ENCODE measurements around the gene TWIST2.

TWIST2 gene

GRCh38 chr2:238872628-238873380 lies 24.9 kb downstream of the TWIST2 start:
- DNase-seq (ENCODE audit: low read depth, low spot score) = no peak

DNA sequence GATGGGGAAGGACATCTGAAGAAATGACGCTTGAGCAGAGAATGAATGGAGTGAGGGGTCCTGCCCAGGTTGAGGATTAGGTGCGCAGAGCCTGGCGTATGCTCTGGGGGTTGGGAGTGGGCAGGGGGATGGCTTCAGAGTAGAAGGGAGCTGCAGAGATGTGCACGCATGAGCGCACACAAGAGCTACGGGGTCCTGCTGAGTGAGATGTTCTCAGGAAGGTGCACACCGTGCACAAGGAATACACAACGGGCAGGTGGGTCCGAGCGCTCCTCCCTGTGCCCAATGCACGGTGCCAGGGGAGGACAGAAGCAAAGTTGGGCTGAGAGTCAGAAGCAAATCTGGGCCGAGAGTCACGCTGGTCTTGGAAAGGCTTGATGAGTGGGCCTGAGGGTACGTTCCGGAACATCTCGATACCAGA lies 25.5 kb downstream of the TWIST2 start:
- DNase-seq (ENCODE audit: low read depth, low spot score) = no peak

DNA sequence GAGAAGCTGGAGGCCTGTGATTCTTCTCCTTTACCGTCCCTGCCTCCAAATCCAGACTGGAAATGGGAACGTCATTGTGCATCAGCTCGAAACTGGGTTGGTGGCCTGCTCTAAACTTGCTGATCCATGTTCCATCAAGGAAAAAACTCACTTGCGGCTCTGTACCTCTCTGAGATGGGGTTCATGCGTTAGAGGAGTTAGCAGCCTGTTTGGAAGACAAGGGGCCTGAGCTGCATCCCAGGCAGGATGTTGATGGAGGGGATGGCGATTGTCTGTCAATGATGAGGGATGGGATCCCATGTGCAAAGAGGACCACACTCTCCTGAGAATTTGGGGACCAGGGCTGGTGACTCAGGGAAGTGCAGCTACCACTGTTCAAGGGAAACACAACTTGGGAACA lies 26.0 kb downstream of the TWIST2 start:
- DNase-seq (ENCODE audit: low read depth, low spot score) = no peak

DNA sequence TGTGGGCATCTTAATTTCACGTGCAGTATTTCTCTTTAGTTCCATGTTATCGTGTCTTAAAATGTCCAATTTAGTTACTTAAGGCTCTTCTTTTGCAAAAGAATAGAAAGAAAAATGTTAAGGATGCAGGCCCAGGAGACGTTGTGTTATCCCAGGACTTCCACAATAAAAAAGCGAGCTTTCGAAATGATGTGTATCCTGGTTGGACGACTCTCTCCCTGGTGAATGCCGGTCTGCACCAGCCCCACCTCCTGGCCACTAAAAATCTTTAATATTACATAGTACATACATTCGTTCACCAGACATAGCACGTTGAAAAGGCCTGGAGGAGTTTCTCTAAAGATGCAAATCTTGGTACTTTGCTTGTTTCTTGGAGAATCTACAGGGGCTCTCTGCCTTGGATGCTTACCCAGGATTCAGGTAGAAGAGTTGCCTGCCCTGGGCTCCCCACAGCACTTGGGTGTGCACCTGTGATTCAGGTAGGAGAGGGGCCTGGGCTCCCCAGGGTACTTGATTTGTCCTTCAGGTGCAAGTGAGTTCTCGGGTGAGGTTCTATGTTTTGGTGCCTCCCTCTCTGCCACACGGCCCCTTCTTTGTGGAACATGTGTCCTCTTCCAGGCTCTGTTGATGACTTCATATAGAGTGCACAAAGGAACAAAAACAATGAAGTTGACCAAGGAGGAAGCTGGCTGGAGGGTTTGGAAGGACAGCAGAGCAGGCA lies 26.6 kb downstream of the TWIST2 start:
- no peak for DNase-seq (ENCODE audit: low read depth, low spot score)

DNA sequence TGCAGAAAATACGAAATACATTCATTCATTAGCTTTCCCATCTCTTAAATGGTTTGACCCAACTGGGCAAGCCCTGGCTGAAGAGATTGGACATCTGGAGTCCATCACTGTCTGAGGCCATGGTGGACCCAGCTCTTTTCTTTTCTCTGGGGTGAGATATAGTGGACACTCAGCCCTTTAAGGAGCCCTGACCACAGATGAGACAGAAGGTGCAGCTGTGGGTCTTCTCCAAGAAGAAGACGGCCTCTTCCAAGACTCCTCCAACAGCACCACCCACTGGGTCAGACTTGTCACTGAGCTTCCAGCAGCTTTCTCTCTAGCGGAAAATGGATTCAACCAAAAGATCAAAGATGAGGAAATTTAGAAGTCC lies 27.2 kb downstream of the TWIST2 start:
- DNase-seq (ENCODE audit: low read depth, low spot score) = no peak

GRCh38 chr2:238875471-238876231 lies 27.8 kb downstream of the TWIST2 start:
- no peak for DNase-seq (ENCODE audit: low read depth, low spot score)

DNA sequence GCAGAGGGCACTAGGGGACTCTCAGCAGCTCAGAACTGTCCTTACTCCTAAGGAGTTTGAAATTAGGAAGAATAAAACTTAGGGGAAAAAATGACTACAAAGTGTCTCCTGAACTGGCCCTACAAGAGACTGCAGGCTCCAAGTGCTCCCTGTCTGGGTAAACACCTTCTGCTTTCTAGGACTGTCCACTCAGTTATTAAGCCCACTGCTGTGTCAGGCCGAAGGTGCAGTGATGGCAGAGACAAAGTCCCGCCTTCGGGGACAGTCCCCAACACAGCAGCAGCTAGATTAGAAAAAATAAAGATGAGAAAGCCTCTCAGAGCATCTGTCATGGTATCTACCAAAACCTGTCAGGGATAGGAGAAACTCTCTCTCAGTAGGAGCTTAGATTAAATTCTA lies 28.3 kb downstream of the TWIST2 start:
- DNase-seq (ENCODE audit: low read depth, low spot score) = no peak

- no peak for DNase-seq (ENCODE audit: low read depth, low spot score)
Observed at GRCh38 chr2:238878051-238878735, 30.3 kb downstream of the TWIST2 start.

GRCh38 chr2:238879043-238879442 lies 31.2 kb downstream of the TWIST2 start:
- no peak for DNase-seq (ENCODE audit: low read depth, low spot score)

GRCh38 chr2:238879621-238880377 lies 31.9 kb downstream of the TWIST2 start:
- DNase-seq (ENCODE audit: low read depth, low spot score) = no peak

- no peak for DNase-seq (ENCODE audit: low read depth, low spot score)
Observed at GRCh38 chr2:238881353-238882081, 33.6 kb downstream of the TWIST2 start.

DNA sequence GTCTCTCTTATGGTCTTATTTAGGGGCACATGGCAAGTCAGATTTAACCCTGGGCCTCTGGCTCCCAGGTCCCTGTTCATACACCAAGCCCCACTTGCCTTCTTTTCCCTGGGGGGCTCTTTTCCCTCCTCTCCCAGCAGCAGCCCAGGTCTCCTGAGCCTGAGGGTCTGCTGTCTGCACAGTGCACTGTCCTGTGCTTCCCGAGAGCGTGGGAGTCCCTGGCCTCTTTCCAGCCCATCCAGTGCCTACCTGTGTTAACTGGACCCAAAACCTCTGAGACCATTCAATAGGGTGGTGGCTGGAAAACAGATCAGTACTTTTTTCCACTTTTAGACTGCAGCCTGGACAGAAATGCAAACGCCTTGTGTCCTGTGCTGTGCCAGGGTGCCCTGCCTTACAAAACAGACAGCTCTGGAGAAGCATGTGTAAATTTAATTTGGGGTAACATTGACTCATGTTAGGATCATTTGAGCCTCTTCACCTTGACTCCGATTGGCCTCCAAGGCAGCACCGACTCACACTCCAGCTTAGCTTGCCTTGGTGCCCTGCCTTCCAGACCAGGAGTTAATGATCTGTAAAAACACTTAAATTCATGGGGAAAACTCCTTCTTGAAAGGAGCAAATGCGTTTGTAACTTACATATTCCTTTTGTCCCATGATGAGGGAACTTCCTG lies 34.3 kb downstream of the TWIST2 start:
- no peak for DNase-seq (ENCODE audit: low read depth, low spot score)

DNA sequence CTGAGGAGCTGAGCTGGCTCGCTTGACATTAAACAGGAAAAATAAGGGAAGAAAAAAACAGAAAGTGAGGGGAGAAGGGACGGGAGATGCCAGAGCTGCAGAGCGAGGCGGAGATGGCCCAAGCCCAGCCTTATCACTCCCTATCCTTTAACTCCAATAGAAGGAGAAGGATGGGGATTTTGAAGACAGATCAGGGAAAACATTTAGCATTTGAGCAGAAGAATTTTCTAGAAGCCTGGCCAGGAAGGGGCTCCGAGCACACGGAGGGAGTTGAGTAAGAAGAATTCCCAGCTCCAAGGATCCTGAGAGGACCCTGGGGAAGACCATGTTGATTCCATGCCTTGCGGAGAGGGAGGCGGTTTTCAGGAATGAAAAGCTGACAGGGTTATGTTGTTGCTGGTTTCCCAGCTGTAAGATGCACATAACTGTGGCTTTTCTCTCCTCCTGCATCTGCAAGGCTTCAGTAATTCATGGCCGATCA lies 35.6 kb downstream of the TWIST2 start:
- DNase-seq (ENCODE audit: low read depth, low spot score) = no peak

DNA sequence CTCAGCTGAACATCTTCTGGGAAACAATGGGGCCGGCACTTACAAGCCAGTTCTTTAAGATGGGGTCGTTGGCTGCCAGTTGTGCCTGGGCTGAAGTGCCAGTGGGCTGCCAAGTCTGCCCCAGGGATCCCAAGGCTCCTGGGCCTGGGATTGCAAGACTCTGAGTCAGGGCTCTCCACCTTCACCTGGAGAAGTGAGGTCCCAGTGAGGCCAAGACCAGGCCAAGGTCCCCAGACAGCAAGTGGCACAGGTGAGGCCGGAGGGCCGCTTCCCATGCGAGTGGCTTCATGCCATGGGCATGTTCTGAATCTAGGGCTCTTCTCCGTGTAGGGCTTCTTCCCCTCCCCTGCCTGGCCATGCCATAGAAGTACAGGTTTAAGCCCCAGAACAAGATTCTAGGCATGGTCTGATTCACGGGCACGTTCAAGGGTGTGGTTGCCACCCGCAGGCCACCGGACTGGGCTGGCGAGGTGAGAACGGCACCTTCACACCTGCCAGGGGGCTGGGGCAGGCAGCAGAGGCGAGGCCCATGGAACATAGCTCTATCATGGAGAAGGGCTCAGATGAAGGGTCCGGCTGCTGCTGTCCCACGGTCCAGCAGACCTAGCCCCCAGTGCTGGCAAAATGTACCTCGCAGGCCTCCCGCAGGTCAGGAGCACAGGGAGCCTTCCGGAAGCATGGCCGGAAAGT lies 36.4 kb downstream of the TWIST2 start:
- DNase-seq (ENCODE audit: low read depth, low spot score) = no peak

- no peak for DNase-seq (ENCODE audit: low read depth, low spot score)
Observed at GRCh38 chr2:238884812-238885408, 37.0 kb downstream of the TWIST2 start.

- no peak for DNase-seq (ENCODE audit: low read depth, low spot score)
Observed at GRCh38 chr2:238886453-238887094, 38.7 kb downstream of the TWIST2 start.

- no peak for DNase-seq (ENCODE audit: low read depth, low spot score)
Observed at GRCh38 chr2:238887616-238888015, 39.7 kb downstream of the TWIST2 start.

- no peak for DNase-seq (ENCODE audit: low read depth, low spot score)
Observed at GRCh38 chr2:238888781-238889180, 40.9 kb downstream of the TWIST2 start.
